ENCODE measurements around the gene BEST2.

BEST2 gene

DNA sequence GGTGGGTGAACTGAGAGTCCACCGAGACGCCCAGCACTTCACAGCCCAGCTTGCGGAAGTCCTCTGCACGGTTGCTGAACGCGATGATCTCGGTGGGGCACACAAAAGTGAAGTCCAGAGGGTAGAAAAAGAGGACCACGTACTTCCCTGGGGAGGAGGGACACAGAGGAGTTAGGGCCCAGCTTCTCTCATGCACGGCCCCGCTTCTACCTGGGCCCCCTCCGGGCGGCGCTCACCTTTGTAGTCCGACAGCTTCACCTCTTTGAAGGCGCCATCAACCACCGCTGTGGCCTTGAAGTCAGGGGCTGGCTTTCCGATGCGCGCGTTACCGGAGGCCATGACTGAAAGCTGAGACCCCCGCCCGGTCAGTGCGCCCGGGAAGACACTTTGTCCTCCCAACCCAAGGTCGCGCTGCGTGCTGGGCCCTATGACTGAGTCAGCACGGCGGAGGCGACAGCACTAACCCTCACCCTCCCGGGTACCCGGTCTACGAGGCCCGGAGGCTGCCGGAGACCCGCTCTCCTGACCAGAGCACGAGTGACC lies 49.4 kb downstream of the BEST2 start:
- no peak for DNase-seq (ENCODE audit: low read depth)

DNA sequence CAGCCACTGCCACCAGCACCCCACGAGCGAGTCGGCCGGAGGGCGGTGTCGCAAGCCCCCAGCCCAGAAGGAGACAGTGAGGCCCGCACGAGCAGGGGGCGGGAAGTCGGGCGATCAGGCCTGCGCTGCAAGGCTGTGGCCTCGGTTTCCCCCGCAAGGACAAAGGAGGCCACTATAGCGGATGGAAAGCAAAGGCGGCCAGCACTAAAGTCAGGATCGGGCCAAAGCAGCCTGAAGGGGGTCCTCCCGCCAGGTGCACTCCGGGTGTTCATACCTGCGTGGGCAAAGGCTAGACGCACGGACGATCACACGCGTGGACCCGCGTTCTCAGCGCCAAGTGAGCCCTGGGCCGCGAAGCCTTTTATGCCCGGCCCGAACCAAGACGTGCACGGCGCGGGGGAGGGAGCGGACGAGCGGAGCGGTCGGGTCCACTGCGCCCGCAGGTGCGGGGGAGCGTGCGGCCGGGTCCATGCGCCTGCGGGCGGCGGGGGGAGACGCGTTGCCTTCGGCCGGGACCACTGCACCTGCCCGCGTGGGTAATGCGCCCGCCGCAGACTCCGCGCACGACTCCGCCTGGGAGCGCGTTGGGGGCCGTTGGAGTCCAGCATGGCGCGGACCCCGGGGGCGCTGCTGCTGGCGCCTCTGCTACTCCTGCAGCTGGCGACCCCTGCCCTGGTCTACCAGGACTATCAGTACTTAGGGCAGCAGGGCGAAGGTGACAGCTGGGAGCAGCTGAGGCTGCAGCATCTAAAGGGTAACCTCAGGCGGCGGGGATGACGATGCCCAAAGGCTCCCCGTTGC lies 50.1 kb downstream of the BEST2 start, which contains the start of the genes PRDX2 and THSD8:
PRDX2 (minus strand) TSS at position 335 of the 801 bp plus-strand sequence. CDS start 539 bp downstream, outside the sequence.
THSD8 (plus strand) TSS at position 604 of the 801 bp plus-strand sequence; CDS start at position 607, 3 bp downstream.
- no peak for DNase-seq (ENCODE audit: low read depth)

DNA sequence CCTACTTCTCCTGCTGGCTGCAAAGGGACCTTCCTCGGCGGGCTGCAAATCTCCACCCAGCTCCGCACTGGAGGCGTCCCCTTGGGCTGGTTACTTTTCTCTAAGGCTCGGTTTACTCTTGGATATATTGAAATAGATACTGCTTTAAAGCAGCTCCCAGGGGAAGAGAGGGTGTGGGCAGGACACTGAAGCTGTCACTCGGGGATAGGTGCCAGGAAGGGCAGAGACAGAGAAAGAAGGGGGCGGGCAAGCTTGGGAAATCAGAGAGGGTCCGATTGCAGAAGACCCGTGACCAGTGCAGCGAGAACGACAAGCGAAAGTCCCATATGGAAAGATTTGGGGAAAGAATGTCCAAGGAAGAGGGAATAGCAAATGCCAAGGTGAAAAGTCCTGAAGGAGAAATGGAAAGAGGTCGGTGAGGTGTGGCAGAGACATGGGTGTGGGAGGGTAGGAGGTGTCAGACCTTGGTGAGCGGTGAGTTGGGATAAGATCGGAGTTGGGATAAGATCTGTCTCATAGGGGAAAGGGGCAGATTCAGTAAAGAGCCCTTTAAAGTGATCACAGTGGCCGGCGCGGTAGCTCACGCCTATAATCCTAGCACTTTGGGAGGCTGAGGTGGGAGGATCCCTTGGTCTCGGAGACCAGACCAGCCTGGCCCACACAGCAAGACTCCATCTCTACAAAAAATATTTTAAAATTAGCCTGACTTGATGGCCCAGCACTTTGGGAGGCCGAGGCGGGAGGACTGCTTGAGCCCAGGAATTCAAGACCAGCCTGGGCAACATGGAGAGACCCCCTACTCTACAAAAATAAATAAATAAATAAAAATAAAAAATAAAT lies 50.9 kb downstream of the BEST2 start:
- no peak for DNase-seq (ENCODE audit: low read depth)

DNA sequence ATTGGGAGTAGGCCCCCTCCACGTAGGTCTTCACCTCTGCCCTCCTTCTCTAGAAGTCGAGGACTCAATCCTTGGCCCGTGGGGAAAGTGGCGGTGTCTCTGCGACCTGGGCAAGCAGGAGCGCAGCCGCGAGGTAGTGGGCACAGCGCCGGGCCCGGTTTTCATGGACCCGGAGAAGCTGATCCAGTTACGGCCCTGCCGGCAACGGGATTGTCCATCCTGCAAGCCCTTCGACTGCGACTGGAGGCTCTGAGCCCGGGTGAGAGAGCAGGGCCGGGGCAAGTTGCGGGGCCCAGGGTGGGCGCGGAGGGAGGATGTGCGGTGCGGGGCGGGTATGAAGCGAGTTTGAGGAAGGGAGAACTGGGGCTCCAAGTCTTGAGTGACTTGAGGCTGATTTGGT lies 52.5 kb downstream of the BEST2 start:
- no peak for DNase-seq (ENCODE audit: low read depth)

DNA sequence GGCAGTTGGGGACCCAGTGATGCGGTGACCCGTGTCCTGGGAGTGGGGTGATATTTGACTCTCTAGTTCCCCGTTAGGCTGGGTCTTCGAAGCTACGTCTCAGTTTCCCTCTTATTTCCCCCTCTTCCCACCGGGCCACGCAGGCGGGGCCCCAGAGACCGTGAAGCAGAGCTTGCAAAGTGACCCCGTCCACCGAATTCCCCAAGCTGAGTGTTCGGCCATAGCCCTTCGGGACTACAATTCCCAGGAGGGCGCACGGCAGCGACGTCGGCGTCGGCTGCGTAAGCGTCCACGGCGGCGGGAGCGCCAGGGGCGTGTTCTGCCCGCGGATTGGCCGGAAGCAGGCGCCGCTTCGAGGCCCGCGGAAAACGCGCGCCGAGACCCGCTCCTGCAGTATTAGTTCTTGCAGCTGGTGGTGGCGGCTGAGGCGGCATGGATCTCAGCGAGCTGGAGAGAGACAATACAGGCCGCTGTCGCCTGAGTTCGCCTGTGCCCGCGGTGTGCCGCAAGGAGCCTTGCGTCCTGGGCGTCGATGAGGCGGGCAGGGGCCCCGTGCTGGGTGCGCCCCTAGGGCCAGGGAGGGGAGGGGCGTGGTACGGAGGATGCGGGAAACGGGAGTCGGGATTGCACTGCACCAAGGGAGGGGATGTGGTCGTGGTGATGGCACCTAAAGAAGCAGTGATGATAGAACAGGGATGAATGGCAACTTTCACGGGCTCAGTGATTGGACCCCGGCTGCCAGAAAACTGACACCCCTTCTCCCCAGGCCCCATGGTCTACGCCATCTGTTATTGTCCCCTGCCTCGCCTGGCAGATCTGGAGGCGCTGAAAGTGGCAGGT lies 54.9 kb downstream of the BEST2 start, which contains the start of gene RNASEH2A:
RNASEH2A (plus strand) TSS at position 343 of the 840 bp plus-strand sequence; CDS start at position 433, 90 bp downstream.
- peak; percentile 64 for DNase-seq (ENCODE audit: low read depth)

All from stimulated activated CD8-positive, alpha-beta memory T cell treated with anti-CD3 and anti-CD28 coated beads, Interleukin-15, amount 100 ng/mL, for 1 hour (primary cell).